HepG2 (cell line): Measurements from ENCODE around the gene GJB1. TPM values are rescaled to one million over a fixed set of nuclear protein-coding genes. Genes with fewer than 3 reads are reported as not detected.

Source experiments
- AGO1 ChIP-seq: fragments of 200-400 bp; formaldehyde crosslinking; IDR thresholded peaks from 2 replicates; pipeline ENCODE4 v1.6.1; 2017; ENCODE audit warnings: mild to moderate bottlenecking, low read depth, low read length, moderate library complexity; ENCODE audit not compliant: poor library complexity, severe bottlenecking
- AHDC1 ChIP-seq: sonication (generic); formaldehyde crosslinking; IDR thresholded peaks from 2 replicates; pipeline ENCODE4 v1.5.1; 2020; ENCODE audit warnings: mild to moderate bottlenecking, missing genetic modification reagents, borderline replicate concordance
- ARNT2 ChIP-seq: sonication (generic); formaldehyde crosslinking; IDR thresholded peaks from 2 replicates; pipeline ENCODE4 v1.8.0; 2022; ENCODE audit warnings: mild to moderate bottlenecking, low read depth, missing genetic modification reagents, moderate library complexity
- ATF6 ChIP-seq: sonication (generic); formaldehyde crosslinking; conservative IDR thresholded peaks from 2 replicates; pipeline ENCODE4 v1.4.0; 2020; ENCODE audit warnings: missing genetic modification reagents
- CBX2 ChIP-seq, 2 experiments: fragments of 200-600 bp in 1 of 2; sonication (generic); formaldehyde crosslinking in 1 of 2; IDR thresholded peaks; 2 replicates each; pipeline versions ENCODE4 v1.7.0 to v1.8.1; 2018 to 2022; ENCODE audit warnings: low read depth in 2 of 2, low read length in 1 of 2, mild to moderate bottlenecking in 1 of 2, missing genetic modification reagents in 1 of 2
- HMGXB3 ChIP-seq: sonication (generic); formaldehyde crosslinking; IDR thresholded peaks from 2 replicates; pipeline ENCODE4 v1.4.0; 2020; ENCODE audit warnings: missing genetic modification reagents, borderline replicate concordance
- MAX ChIP-seq: IDR thresholded peaks from 2 replicates; pipeline ENCODE4 v1.6.1; 2012; ENCODE audit warnings: inconsistent platforms
- NFE2L1 ChIP-seq: sonication (generic); formaldehyde crosslinking; IDR thresholded peaks from 2 replicates; pipeline ENCODE4 v1.4.0; 2020; ENCODE audit warnings: missing genetic modification reagents, mild to moderate bottlenecking, borderline replicate concordance
- NFE2L2 ChIP-seq: fragments of 150-350 bp; IDR thresholded peaks from 2 replicates; pipeline ENCODE4 v1.6.1; 2014; ENCODE audit warnings: low read length
- NFIB ChIP-seq: sonication (generic); formaldehyde crosslinking; IDR thresholded peaks from 2 replicates; pipeline ENCODE4 v1.9.0; 2021; ENCODE audit warnings: missing genetic modification reagents, mild to moderate bottlenecking, borderline replicate concordance
- POLR2G ChIP-seq: fragments of 200-400 bp; formaldehyde crosslinking; IDR thresholded peaks from 2 replicates; pipeline ENCODE4 v1.6.1; 2018; ENCODE audit warnings: mild to moderate bottlenecking, low read depth, low read length, moderate library complexity
- RBM22 ChIP-seq: fragments of 200-400 bp; formaldehyde crosslinking; optimal IDR thresholded peaks from 2 replicates; pipeline ENCODE3; 2017; ENCODE audit warnings: mild to moderate bottlenecking, low read length, moderate library complexity
- ZFP1 ChIP-seq: IDR thresholded peaks from 2 replicates; pipeline ENCODE4 v1.6.1; 2016
- ZFP41 ChIP-seq: sonication (generic); formaldehyde crosslinking; IDR thresholded peaks from 2 replicates; pipeline ENCODE4 v1.4.0; 2020; ENCODE audit warnings: mild to moderate bottlenecking, missing genetic modification reagents, borderline replicate concordance
- ZNF101 ChIP-seq: sonication (generic); formaldehyde crosslinking; IDR thresholded peaks from 2 replicates; pipeline ENCODE4 v1.4.0; 2020; ENCODE audit warnings: mild to moderate bottlenecking, low read depth, missing genetic modification reagents, borderline replicate concordance
- ZNF282 ChIP-seq: fragments of 450-650 bp; IDR thresholded peaks from 2 replicates; pipeline ENCODE4 v1.6.1; 2018; ENCODE audit not compliant: partially characterized antibody
- polyA plus RNA-seq, 8 experiments: library from polyadenylated mRNA; depleted of rRNA in 3 of 8; stranded (reverse) in 7 of 8; unstranded in 1 of 8; fragments of >200 nt; fragmentation: Illumina TruSeq in 4 of 8; extraction: Trizol in 4 of 8; gene quantifications; 2 replicates each; pipeline versions ENCODE4 v1.2.1 to v1.2.3, GENCODE V29; 2011 to 2016; ENCODE audit warnings: low read depth in 4 of 8, missing spikeins in 1 of 8, mixed read lengths in 1 of 8; ENCODE audit not compliant: insufficient read depth in 1 of 8
- total RNA-seq, 5 experiments: library from RNA; depleted of rRNA; stranded (reverse); fragments of >200 nt; fragmentation: Illumina TruSeq; extraction: Trizol; gene quantifications; 2 replicates each; pipeline ENCODE4 v1.2.3, GENCODE V29; 2016; ENCODE audit warnings: low read depth in 1 of 5

GJB1 gene
- total and polyA plus RNA-seq, 2 of the 13 experiments (the other 11 are each of a cell fraction or from before 2014, with no cell fraction given), result 111 to 161 TPM

GRCh38 chrX:71254092-71254963 lies 31.3 kb downstream of the GJB1 start, which contains the start of gene ZMYM3 (continued):
- TF ChIP-seq AHDC1 (CRISPR knock-in tag), result no peak
- TF ChIP-seq CBX2 (IDR thresholded peaks at IDR 0.05; ENCODE audit: low read depth, low read length), result no peak
- TF ChIP-seq CBX2 (CRISPR knock-in tag; IDR thresholded peaks at IDR 0.05; ENCODE audit: low read depth), result no peak
- no peak for TF ChIP-seq ZFP1 (CRISPR knock-in tag)
- no peak for TF ChIP-seq ZNF101 (CRISPR knock-in tag)
- TF ChIP-seq NFE2L1, result no peak
- TF ChIP-seq MAX, result peak; percentile 28; the same call in 1 of the 2 replicates
- TF ChIP-seq NFE2L2, result no peak
- TF ChIP-seq POLR2G, result peak; percentile 47
- TF ChIP-seq ZFP41 (CRISPR knock-in tag), result no peak
- no peak for TF ChIP-seq ATF6 (CRISPR knock-in tag)
- no peak for TF ChIP-seq AGO1
- TF ChIP-seq HMGXB3, result no peak
- TF ChIP-seq ZNF282, result no peak
- no peak for TF ChIP-seq RBM22
- TF ChIP-seq NFIB (CRISPR knock-in tag), result no peak
- TF ChIP-seq ARNT2 (CRISPR knock-in tag), result no peak
